ENCODE measurements around the gene ZNF471. TPM values are rescaled to one million over a fixed set of nuclear protein-coding genes. Genes with fewer than 3 reads are reported as not detected.

The ZNF471 gene
- total and polyA plus RNA-seq, 2 of the 13 experiments (the other 11 are each of a cell fraction or from before 2014, with no cell fraction given) = not detected

DNA sequence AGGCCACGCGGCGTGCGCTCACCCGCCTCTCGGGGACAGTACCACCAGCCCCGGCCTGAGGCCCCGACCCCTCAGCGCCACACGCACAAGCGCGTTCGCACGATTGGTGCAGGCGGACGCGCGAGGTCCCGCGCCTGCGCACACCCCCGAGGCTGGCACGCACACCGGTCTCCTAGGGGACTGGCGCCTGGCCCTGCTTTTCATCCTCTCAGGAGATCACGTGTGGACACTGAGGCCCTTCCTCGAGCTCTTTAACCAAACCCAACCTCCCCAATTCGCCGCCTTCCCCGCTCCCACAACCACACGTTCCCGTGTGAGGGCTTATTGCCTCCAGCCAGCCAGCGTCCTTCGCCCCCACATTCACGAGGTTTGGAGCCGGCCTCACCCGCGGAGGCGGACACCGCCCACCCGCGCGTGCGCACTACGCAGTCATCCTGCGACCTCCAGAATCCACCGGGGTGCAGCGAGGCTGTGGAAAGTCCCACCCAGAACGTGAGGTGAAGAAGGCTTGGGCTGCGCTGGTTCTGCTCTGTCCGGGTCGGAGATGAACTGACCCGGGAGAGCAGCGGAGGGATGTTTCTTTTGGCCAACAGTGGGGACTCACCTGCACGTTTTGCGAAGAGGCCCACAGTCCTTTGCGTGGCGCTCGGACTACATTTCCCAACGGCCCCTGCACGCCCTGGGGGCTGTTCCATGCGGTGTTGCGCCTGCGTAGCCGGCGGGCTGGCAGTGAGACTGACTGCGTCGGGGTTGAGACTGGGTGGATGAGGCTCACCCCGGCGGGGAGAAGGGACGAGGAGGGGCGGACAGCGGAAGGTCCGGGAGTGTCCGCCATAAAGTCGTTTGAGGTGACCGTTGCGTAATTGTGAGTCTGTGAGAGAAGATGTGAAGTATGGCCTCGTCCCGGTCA lies 30.0 kb upstream of the ZNF471 start:
- no peaks in the 10 kb centered on the region for H3K36me3 ChIP-seq (replicated peaks in 1 of 2; ENCODE audit: control insufficient read depth in 1 of 2, insufficient read depth in 2 of 2, low read length in 2 of 2)
- no peak overlapping the region for H3K4me2 ChIP-seq (ENCODE audit: low read depth, low read length)
- DNase-seq (ENCODE audit: low spot score) (no peak), FAIRE-seq (no peak), ATAC-seq (no peak)
- 58% methylated on average over 66 of the region's 80 CpGs for WGBS (ENCODE audit: low lambda C conversion rate)
- no peak overlapping the region for H3K9ac ChIP-seq (ENCODE audit: insufficient read depth, low read depth, low read length)
- no peak overlapping the region for H2AFZ ChIP-seq (ENCODE audit: low read length)
- H3K27me3 ChIP-seq (ENCODE audit: control insufficient read depth in 1 of 2, insufficient read depth in 2 of 2, low read length in 2 of 2) = no peaks in the 10 kb centered on the region
- in situ Hi-C loops (cut with HindIII; ENCODE audit: extremely low pct_ligation_motif_present, low pct_unique_long_range_greater_than_20kb) (no loop called here), intact Hi-C loops (cut with micrococcal nuclease; ENCODE audit: unreplicated experiment) (no loop called here)
- H3K4me3 ChIP-seq (replicated peaks in 1 of 3; ENCODE audit: insufficient read depth in 1 of 3, low read depth in 2 of 3, low read length in 3 of 3) = no peak overlapping the region
- no peaks in the 10 kb centered on the region for H4K20me1 ChIP-seq (ENCODE audit: insufficient read depth, low read length)
- TF ChIP-seq REPIN1 (CRISPR knock-in tag; IDR thresholded peaks at IDR 0.05; ENCODE audit: borderline replicate concordance, low read depth) = no peak
- TF ChIP-seq ZNF224 (CRISPR knock-in tag; IDR thresholded peaks at IDR 0.05) = no peak
- TF ChIP-seq ZNF543 (CRISPR knock-in tag; IDR thresholded peaks at IDR 0.05) = no peak
- CTCF ChIA-PET (ENCODE audit: low intra/inter-chr PET ratio, low total read pairs) = no interaction called here
- no peaks in the 10 kb centered on the region for H3K4me1 ChIP-seq (ENCODE audit: insufficient read depth, low read length)
- POLR2A ChIA-PET = no interaction called here
- no TSS peak for BruUV-seq (replicated peaks)
- no peak overlapping the region for H3K27ac ChIP-seq (ENCODE audit: extremely low read length, insufficient read depth, low read length)
- no peaks in the 10 kb centered on the region for H3K79me2 ChIP-seq (ENCODE audit: insufficient read depth, low read length)
- H3K9me3 ChIP-seq (ENCODE audit: low read length) = peaks cover 91% of the 10 kb centered on the region

DNA sequence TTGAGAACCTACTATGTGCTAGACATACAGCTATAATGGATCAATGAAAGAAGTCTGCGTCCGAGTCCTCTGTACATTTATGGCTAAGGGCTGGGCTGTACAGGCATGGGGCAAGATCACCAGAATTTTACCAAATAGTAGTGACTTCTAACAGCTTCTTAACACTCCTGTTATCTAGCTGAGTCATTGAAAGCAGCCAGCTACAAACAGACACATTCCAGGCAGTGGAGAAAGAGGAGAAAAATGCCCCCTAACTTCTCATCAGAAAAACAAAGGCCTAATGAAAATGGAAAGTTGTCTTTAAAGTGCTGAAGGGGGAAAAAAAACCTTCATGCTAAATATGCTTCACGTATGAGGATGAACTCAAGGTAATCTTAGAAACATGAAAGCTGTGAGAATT lies 16.3 kb upstream of the ZNF471 start:
- peaks cover 85% of the 10 kb centered on the region for H3K9me3 ChIP-seq (ENCODE audit: low read length)
- FAIRE-seq (no peak), DNase-seq (ENCODE audit: low spot score) (no peak)
- TF ChIP-seq, protein P1, sequence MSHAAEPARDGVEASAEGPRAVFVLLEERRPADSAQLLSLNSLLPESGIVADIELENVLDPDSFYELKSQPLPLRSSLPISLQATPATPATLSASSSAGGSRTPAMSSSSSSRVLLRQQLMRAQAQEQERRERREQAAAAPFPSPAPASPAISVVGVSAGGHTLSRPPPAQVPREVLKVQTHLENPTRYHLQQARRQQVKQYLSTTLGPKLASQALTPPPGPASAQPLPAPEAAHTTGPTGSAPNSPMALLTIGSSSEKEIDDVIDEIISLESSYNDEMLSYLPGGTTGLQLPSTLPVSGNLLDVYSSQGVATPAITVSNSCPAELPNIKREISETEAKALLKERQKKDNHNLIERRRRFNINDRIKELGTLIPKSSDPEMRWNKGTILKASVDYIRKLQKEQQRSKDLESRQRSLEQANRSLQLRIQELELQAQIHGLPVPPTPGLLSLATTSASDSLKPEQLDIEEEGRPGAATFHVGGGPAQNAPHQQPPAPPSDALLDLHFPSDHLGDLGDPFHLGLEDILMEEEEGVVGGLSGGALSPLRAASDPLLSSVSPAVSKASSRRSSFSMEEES (CRISPR knock-in tag; IDR thresholded peaks at IDR 0.05) = no peak
- TF ChIP-seq ZNF569 (CRISPR knock-in tag; IDR thresholded peaks at IDR 0.05; ENCODE audit: borderline replicate concordance) = no peak
- no peak for TF ChIP-seq ATF1 (CRISPR knock-in tag; IDR thresholded peaks at IDR 0.05)
- TF ChIP-seq, protein P2, sequence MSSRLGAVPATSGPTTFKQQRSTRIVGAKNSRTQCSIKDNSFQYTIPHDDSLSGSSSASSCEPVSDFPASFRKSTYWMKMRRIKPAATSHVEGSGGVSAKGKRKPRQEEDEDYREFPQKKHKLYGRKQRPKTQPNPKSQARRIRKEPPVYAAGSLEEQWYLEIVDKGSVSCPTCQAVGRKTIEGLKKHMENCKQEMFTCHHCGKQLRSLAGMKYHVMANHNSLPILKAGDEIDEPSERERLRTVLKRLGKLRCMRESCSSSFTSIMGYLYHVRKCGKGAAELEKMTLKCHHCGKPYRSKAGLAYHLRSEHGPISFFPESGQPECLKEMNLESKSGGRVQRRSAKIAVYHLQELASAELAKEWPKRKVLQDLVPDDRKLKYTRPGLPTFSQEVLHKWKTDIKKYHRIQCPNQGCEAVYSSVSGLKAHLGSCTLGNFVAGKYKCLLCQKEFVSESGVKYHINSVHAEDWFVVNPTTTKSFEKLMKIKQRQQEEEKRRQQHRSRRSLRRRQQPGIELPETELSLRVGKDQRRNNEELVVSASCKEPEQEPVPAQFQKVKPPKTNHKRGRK (CRISPR knock-in tag; IDR thresholded peaks at IDR 0.05) = no peak
- TF ChIP-seq ZFY (CRISPR knock-in tag; IDR thresholded peaks at IDR 0.05) = no peak
- TF ChIP-seq KDM3A (CRISPR knock-in tag; IDR thresholded peaks at IDR 0.05; ENCODE audit: low read depth) = no peak
- TF ChIP-seq CHD4 (IDR thresholded peaks at IDR 0.05; ENCODE audit: borderline replicate concordance, low read length) = no peak
- TF ChIP-seq, protein P3, sequence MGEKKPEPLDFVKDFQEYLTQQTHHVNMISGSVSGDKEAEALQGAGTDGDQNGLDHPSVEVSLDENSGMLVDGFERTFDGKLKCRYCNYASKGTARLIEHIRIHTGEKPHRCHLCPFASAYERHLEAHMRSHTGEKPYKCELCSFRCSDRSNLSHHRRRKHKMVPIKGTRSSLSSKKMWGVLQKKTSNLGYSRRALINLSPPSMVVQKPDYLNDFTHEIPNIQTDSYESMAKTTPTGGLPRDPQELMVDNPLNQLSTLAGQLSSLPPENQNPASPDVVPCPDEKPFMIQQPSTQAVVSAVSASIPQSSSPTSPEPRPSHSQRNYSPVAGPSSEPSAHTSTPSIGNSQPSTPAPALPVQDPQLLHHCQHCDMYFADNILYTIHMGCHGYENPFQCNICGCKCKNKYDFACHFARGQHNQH (CRISPR knock-in tag; IDR thresholded peaks at IDR 0.05) = no peak
- no peak for TF ChIP-seq FOXP1 (IDR thresholded peaks at IDR 0.05)
- no peak for TF ChIP-seq FOXP1 (CRISPR knock-in tag; IDR thresholded peaks at IDR 0.05)
- no peak for TF ChIP-seq ZNF562 (CRISPR knock-in tag; IDR thresholded peaks at IDR 0.05; ENCODE audit: borderline replicate concordance)
- TF ChIP-seq ZNF10 (CRISPR knock-in tag; IDR thresholded peaks at IDR 0.05; ENCODE audit: borderline replicate concordance, low read depth) = no peak

More for the DNA sequence above, 16.3 kb upstream of the ZNF471 start:
- no peak overlapping the region for H3K27ac ChIP-seq (ENCODE audit: extremely low read length, insufficient read depth, low read length)
- in situ Hi-C loops (cut with HindIII; ENCODE audit: extremely low pct_ligation_motif_present, low pct_unique_long_range_greater_than_20kb) (no loop called here), intact Hi-C loops (cut with micrococcal nuclease; ENCODE audit: unreplicated experiment) (no loop called here)
- H3K79me2 ChIP-seq (ENCODE audit: insufficient read depth, low read length) = no peaks in the 10 kb centered on the region
- POLR2A ChIA-PET = no interaction called here
- 23% methylated on average over 3 of the region's 3 CpGs for WGBS (ENCODE audit: low lambda C conversion rate)
- BruUV-seq (replicated peaks) = no TSS peak
- H4K20me1 ChIP-seq (ENCODE audit: insufficient read depth, low read length) = no peaks in the 10 kb centered on the region
- H3K36me3 ChIP-seq (replicated peaks in 1 of 2; ENCODE audit: control insufficient read depth in 1 of 2, insufficient read depth in 2 of 2, low read length in 2 of 2) = no peaks in the 10 kb centered on the region
- no peak overlapping the region for H3K4me3 ChIP-seq (replicated peaks in 1 of 3; ENCODE audit: insufficient read depth in 1 of 3, low read depth in 2 of 3, low read length in 3 of 3)
- no peaks in the 10 kb centered on the region for H3K4me1 ChIP-seq (ENCODE audit: insufficient read depth, low read length)
- no peak overlapping the region for H2AFZ ChIP-seq (ENCODE audit: low read length)
- H3K27me3 ChIP-seq (ENCODE audit: control insufficient read depth in 1 of 2, insufficient read depth in 2 of 2, low read length in 2 of 2) = no peaks in the 10 kb centered on the region
- ATAC-seq = no peak
- H3K9ac ChIP-seq (ENCODE audit: insufficient read depth, low read depth, low read length) = no peak overlapping the region
- H3K4me2 ChIP-seq (ENCODE audit: low read depth, low read length) = no peak overlapping the region
- CTCF ChIA-PET (ENCODE audit: low intra/inter-chr PET ratio, low total read pairs) = no interaction called here

Data from HepG2 (cell line).